Effector CD8-positive, alpha-beta T cell (primary cell): ENCODE measurements around the gene ELK3.

Source experiments
- DNase-seq: peaks from one replicate; lab custom pipeline; 2025; lab: John Stamatoyannopoulos, UW

ELK3 gene

DNA sequence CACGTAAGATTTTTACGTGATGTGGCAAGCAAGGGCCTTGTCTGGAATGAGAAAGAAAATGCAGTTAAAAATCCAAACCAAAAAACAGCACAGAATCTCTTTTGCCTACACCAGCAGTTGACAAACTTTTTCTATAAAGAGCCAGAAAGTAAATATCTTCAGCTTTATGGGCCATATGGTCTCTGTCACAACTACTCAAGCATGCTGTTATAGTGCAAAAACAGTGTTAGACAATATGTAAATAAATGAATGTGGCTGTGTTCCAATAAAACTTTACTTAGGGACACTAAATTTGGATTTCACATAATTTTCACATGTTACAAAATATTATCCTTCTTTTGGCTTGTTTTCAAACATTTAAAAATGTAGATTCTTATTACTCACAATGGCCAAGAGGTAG, 6.2 kb upstream of the ELK3 start:
- no peak for DNase-seq

DNA sequence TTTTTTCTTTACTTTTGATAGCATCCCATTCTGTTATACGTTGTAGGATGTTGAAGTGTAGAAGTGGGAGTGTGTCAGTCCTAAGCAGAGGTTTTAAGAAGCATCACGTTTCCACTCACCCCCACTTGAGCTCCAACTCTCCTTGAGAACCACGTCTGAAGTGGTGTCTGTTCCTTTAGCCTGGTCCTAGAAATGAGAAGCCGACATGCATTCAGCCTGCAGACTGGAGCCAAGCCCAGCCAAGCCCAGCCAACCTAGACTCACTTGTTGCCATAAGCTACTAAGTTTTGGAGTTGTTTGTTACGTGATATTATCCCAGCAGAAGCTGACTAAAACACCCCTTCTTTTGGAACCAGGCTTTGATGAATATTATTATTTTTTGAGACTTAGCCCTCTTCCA, 4.4 kb upstream of the ELK3 start:
- no peak for DNase-seq

- DNase-seq: no peak
These were observed 3.6 kb upstream of the ELK3 start for GRCh38 chr12:96190413-96191108.

DNA sequence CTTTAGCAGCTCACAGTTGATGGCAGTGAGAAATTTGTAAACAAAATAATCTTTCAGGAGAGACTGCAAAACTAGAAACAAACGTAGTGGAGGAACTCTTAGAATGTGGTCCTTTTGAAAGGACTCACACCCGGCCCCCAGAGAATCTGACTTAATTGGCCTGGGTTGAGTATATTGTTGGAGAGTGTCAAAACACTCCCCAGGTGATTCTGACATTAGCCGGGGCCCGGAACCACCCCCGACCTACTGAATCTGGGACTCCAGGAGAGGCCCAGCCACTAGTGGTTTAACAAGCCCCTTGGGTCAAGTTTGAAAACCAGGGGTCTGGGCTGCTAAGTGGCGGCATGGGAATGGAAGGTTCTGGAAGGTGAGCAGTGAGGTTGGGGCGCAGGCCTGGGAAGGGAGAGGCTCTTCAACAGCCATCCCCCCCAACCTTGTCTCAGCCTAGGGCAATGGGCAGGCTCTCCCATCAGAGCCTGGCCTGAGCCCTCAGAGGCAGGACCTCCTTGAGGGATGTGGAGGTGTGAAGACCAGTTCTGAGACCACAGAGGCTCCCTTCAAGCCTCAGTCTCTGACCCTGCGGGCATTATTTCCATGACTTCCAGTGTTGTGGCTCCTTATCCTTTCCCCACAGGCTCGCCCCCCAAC, 1.1 kb upstream of the ELK3 start:
- DNase-seq: no peak

- no peak for DNase-seq
These were observed 358 bp downstream of the ELK3 start for GRCh38 chr12:96194576-96194889.

GRCh38 chr12:96194971-96195844, 1.0 kb downstream of the ELK3 start:
- DNase-seq: peak; percentile 46

GRCh38 chr12:96195845-96196451, 1.8 kb downstream of the ELK3 start:
- DNase-seq: peak; percentile 20

- no peak for DNase-seq
These were observed 2.6 kb downstream of the ELK3 start for GRCh38 chr12:96196781-96197180.

DNA sequence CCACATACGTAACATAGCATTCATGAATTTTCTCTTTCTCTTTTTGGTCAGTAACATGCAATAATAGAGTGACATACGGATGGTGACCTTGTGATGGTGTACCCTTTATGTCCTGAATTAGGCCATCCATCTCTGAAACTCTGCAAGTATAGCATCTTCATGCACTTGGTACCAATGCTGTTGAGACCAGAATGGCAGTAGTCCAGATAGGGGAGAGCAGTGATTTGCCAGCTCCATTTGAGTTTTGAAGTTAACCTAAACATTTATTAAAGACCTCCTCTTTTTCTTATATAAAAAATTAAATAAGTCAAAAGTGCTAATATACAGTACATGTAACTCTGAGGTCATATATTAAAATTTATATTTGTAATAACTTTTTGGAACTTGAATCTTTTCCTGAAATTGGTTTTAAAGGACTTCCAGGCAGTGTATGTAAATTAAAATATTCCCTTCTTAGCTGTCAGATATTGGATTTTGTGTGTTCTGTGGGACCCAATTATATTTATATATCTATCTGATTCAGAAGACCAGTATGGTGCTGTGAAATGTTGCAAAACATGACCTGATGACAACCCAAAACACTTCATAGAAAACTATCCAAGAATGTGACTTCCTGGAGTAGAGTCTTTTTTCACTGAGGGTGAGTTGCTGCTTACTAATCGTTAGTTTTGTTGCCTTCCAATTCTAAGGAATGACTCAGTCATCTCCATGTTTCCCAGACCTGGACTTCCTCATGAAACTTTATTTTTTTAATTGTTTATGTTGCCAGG, 3.5 kb downstream of the ELK3 start:
- DNase-seq: no peak

DNA sequence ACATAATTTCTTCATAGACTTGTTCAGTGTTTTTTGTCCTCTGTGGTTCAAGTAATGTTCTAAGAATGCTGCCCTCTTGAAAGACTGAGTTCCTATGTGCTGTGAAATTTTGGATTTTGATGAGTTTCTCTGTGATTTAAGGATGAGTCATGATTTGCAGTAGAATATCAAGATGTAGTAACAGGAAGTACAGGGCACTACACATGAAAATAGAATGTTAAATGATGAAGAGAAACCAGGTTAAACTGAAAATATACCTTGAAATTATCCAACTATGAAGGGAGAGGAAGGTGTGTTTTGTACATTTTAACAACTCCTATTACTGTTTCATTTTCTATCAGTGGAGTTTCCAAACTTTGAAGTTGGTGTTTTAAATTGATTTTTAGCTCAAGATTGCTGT, 4.8 kb downstream of the ELK3 start:
- DNase-seq: no peak

- no peak for DNase-seq
These were observed 5.3 kb downstream of the ELK3 start for GRCh38 chr12:96199464-96199863.

- DNase-seq: no peak
These were observed 7.4 kb downstream of the ELK3 start for GRCh38 chr12:96201272-96202227.

DNA sequence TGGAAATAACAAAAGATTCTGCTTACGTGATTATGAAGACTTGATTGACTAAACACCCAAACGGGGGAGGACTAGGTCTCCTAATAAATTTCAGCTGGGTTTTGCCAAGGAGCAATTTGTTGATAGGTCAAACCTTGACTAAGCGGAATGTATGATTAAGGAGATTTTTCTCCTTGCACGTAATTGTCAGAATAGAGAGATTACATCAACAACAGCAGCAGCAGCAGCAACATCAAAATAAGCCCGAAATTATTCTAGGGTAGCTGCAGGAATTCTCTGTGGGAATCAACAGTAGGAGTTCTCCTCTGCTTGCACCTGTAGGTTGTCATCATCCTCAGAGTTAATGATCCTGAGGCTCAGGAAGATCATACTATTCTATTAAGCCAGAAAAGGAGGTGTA, 10.2 kb downstream of the ELK3 start:
- no peak for DNase-seq

DNA sequence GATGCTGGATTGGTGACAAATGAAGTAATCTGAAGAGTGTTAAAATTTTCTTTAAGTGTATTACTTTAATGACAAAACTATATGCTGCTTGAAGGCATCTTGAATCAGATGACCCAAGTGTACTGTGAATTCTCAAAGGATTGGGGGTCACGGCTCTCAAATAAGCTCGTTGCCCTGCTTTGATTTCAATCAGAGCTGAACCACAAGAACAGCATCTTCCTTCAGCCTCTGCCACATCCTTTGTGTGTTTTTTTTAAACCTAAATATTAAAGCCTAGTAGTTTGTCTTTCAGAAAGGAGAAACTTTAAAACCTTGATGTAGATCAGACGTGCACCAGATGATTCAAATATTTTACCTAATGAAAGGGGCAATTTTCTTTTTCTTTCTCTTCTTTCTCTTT, 11.7 kb downstream of the ELK3 start:
- DNase-seq: no peak

GRCh38 chr12:96206936-96207662, 12.9 kb downstream of the ELK3 start:
- DNase-seq: no peak

DNA sequence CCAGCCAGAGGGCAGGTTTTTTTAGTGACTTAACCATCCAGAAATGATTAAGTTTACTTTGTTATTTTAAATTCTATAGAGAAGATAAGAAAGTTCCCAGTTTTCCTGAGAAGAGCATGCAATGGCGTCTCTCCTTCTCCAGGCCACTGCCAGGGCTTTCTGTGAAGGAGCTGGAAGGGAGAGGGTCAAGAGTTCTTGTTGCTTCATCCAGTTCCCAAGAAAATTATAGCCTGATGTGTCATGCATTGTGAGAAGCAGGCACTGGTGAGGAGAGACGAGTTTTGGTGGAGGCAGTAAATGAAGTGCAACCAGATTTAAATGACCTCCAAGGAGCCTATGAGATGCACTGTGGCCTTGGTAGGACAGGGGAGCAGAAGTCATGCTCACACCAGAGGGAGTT, 14.2 kb downstream of the ELK3 start:
- DNase-seq: no peak

- no peak for DNase-seq
These were observed 14.8 kb downstream of the ELK3 start for GRCh38 chr12:96208801-96209549.

DNA sequence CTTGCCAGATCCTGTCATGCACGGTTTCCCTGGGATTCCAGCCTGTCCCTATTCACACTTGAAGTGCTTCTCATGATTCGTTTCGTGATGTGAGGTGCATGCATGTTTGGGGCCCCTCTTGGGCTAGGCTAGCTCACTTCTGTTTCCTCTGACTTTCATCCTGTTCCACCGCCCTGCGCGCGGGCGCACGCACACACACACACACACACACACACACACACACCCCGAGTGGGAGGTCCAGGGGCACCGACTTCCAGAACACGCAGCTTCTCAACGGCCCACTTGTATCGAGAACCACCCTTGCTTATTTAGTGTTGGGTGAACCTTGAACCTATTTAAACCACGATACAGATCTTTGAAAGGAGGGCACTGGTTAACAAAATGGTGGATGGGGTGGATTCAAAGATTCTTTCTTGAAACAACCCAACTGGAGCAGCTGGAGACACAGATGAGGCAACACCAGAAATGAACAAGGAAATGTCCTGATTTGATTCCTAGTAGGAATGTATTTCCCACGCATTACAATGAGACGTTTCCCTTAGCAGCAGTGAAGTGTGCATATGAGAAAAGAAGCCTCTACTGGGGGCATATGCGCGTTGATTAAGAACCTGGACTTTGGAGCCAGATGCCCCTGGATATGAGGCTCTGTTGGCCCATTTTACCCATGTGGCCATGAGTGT, 16.3 kb downstream of the ELK3 start:
- no peak for DNase-seq

- no peak for DNase-seq
These were observed 17.8 kb downstream of the ELK3 start for GRCh38 chr12:96211988-96212387.
